Measurements from ENCODE around the gene FARP2. TPM values are rescaled to one million over a fixed set of nuclear protein-coding genes. Genes with fewer than 3 reads are reported as not detected.

FARP2 gene
- total RNA-seq, 1 experiment from 2014 or later, result 89.1 TPM

DNA sequence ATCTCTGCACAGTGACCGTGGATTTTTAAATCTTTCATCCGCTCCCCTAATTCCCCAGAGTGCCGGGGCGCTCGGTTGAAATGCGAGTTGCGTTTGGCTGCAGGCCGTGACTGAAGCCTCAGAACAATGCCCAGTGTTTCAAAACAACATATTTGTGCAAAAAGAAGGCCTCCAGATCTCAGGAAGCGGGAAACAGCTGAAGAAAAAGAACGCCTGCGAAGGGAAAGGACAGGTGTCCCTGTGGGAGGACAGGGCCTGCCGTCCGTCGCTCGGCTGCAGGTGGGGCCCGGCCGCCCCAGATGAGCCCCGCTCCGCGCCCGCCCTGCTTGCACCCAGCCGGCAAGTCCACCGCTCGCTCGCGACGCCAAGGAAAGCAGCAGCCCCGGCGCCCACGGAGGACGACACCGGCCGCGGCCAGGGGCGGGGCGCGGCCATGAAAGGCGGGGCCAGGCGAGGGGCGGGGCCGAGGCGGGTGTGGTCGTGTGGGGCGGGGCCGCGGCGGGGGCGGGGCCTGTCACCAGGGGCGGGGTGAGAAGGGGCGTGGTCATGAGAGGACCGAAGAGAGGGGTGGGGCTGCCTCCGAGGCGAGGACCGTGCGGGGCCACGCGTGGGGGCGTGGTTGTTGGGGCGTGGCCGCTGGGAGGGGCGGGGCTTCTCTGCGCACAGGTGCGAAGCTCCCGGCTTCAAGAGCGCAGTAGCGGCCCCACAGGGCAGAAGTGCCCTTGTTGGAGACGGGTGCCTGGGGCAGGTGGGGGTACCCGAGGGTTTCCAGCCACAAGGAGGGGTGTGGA is 184.9 kb downstream of the FARP2 start:
- Histone ChIP-seq H3F3A (ENCODE audit: insufficient read depth, low read depth) (peaks cover 17% of the 10 kb centered on the region; the same call in 1 of the 2 replicates), H3K36me3 (ENCODE audit: low read depth) (no peaks in the 10 kb centered on the region), H3K4me2 (peak overlapping the region; percentile 85), H3K79me2 (ENCODE audit: low read depth) (no peaks in the 10 kb centered on the region), H3K9me2 (ENCODE audit: insufficient read depth) (no peaks in the 10 kb centered on the region), H3K9me3 (ENCODE audit: insufficient read depth, low read depth) (no peaks in the 10 kb centered on the region), H2AFZ (peak overlapping the region; percentile 76), H3K4me3 (peak overlapping the region; percentile 54; the same call in 1 of the 2 replicates), H3K4me1 (replicated peaks; ENCODE audit: insufficient read depth) (no peaks in the 10 kb centered on the region; the same call in 1 of the 2 replicates), H3K27ac (no peak overlapping the region), H4K20me1 (ENCODE audit: insufficient read depth) (no peaks in the 10 kb centered on the region), H3K27me3 (ENCODE audit: insufficient read depth, low read depth) (no peaks in the 10 kb centered on the region)
- TF ChIP-seq EZH2 (IDR thresholded peaks at IDR 0.05; ENCODE audit: low read depth), result no peak
- TF ChIP-seq, protein P1, sequence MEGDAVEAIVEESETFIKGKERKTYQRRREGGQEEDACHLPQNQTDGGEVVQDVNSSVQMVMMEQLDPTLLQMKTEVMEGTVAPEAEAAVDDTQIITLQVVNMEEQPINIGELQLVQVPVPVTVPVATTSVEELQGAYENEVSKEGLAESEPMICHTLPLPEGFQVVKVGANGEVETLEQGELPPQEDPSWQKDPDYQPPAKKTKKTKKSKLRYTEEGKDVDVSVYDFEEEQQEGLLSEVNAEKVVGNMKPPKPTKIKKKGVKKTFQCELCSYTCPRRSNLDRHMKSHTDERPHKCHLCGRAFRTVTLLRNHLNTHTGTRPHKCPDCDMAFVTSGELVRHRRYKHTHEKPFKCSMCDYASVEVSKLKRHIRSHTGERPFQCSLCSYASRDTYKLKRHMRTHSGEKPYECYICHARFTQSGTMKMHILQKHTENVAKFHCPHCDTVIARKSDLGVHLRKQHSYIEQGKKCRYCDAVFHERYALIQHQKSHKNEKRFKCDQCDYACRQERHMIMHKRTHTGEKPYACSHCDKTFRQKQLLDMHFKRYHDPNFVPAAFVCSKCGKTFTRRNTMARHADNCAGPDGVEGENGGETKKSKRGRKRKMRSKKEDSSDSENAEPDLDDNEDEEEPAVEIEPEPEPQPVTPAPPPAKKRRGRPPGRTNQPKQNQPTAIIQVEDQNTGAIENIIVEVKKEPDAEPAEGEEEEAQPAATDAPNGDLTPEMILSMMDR (conservative IDR thresholded peaks at IDR 0.05), result no peak
- BruUV-seq (replicated peaks), result TSS peak; percentile 78
- POLR2A ChIA-PET (ENCODE audit: unreplicated experiment), result interaction anchor here (0.9 kb wide), 1 partner anchor 20 kb away, joined by 3 read pairs; no protein-coding TSS in a partner anchor
- intact Hi-C loops (cut with micrococcal nuclease; ENCODE audit: unreplicated experiment), result loop anchor here (10.0 kb wide), 1 partner anchor 164 kb away; the partner anchor contains the start of gene ING5
- peak in 1 of 2 experiments; percentile 85 for DNase-seq
- CTCF ChIA-PET, result no interaction called here

DNA sequence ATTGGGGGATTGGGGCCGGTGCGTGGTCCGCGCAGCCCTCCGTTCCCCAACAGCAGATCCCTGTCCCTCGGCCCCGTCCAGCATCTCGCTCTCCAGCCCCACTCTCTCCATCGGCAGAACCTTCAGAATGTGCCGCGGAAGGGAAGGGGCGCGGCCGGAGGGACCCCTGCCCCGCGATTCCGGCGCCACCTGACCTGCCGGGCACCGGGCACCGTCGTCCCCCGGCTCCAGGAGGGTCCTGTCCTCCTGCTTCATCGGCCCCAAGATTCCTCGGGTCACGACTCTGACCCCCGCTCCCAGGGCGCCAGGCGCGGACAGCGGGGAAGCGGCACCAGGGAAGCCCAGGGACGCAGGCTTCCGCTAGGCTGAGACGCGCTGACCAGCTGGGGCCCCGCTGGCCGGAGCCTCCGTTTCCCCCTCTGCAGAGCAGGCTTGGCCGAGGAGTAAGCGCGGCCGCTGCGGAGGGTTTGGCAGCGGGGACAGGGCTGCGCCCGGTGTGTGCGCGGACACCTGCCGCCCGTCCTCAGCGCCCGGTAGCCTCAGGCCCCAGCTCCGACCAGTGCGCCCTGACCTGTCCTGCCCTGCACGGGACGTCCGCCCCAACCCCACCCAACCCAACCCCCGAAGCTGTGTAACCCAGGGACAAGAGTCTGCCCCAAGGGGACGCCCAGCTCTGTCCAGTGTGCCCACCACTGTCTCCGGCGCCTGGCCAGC is 185.6 kb downstream of the FARP2 start:
- H4K20me1 ChIP-seq (ENCODE audit: insufficient read depth), result no peaks in the 10 kb centered on the region
- no peak overlapping the region for H2AFZ ChIP-seq
- no peaks in the 10 kb centered on the region; the same call in 1 of the 2 replicates for H3K4me1 ChIP-seq (replicated peaks; ENCODE audit: insufficient read depth)
- H3K27ac ChIP-seq, result no peak overlapping the region
- TF ChIP-seq, protein P1 (conservative IDR thresholded peaks at IDR 0.05), result no peak
- TF ChIP-seq EZH2 (IDR thresholded peaks at IDR 0.05; ENCODE audit: low read depth), result no peak
- POLR2A ChIA-PET (ENCODE audit: unreplicated experiment), result no interaction called here
- no peak for DNase-seq
- no peaks in the 10 kb centered on the region for H3K36me3 ChIP-seq (ENCODE audit: low read depth)
- H3K4me2 ChIP-seq, result peak overlapping the region; percentile 85
- H3K79me2 ChIP-seq (ENCODE audit: low read depth), result no peaks in the 10 kb centered on the region
- no TSS peak for BruUV-seq (replicated peaks)
- no peaks in the 10 kb centered on the region for H3K9me3 ChIP-seq (ENCODE audit: insufficient read depth, low read depth)
- no peaks in the 10 kb centered on the region for H3K27me3 ChIP-seq (ENCODE audit: insufficient read depth, low read depth)
- no peaks in the 10 kb centered on the region for H3K9me2 ChIP-seq (ENCODE audit: insufficient read depth)
- H3K4me3 ChIP-seq, result peak overlapping the region; percentile 54; the same call in 1 of the 2 replicates
- intact Hi-C loops (cut with micrococcal nuclease; ENCODE audit: unreplicated experiment), result loop anchor here (10.0 kb wide), 1 partner anchor 163 kb away; the partner anchor contains the start of gene ING5
- CTCF ChIA-PET, result no interaction called here
- H3F3A ChIP-seq (ENCODE audit: insufficient read depth, low read depth), result peaks cover 17% of the 10 kb centered on the region; the same call in 1 of the 2 replicates

DNA sequence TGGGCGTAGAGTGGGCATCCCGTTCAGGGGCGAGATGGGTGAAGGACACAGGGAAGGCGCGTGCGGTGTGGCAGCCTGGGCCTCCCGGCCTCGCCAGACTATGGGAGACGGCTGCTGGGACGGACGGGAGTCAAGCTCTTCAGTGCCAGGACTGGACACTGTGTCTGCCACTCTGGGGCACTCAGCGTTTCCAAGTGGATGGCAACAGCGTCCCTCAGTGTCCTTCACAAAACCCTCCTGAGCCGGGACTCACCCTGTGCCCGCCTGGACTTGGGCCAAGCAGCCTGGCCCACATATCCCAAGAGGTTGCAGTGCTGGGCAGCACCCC is 186.2 kb downstream of the FARP2 start:
- no peak for DNase-seq
- H2AFZ ChIP-seq, result no peak overlapping the region
- BruUV-seq (replicated peaks), result no TSS peak
- H3K79me2 ChIP-seq (ENCODE audit: low read depth), result no peaks in the 10 kb centered on the region
- H3K4me2 ChIP-seq, result no peak overlapping the region
- ChIA-PET POLR2A (ENCODE audit: unreplicated experiment) (no interaction called here), CTCF (no interaction called here)
- no peak overlapping the region for H3K27ac ChIP-seq
- H3K9me2 ChIP-seq (ENCODE audit: insufficient read depth), result no peaks in the 10 kb centered on the region
- H3K36me3 ChIP-seq (ENCODE audit: low read depth), result no peaks in the 10 kb centered on the region
- H3K27me3 ChIP-seq (ENCODE audit: insufficient read depth, low read depth), result no peaks in the 10 kb centered on the region
- intact Hi-C loops (cut with micrococcal nuclease; ENCODE audit: unreplicated experiment), result loop anchor here (10.0 kb wide), 1 partner anchor 163 kb away; the partner anchor contains the start of gene ING5
- no peak overlapping the region for H3K4me3 ChIP-seq
- no peaks in the 10 kb centered on the region; the same call in 1 of the 2 replicates for H3K4me1 ChIP-seq (replicated peaks; ENCODE audit: insufficient read depth)
- TF ChIP-seq, protein P1 (conservative IDR thresholded peaks at IDR 0.05), result no peak
- TF ChIP-seq EZH2 (IDR thresholded peaks at IDR 0.05; ENCODE audit: low read depth), result no peak
- H3F3A ChIP-seq (ENCODE audit: insufficient read depth, low read depth), result peaks cover 17% of the 10 kb centered on the region; the same call in 1 of the 2 replicates
- H3K9me3 ChIP-seq (ENCODE audit: insufficient read depth, low read depth), result no peaks in the 10 kb centered on the region
- no peaks in the 10 kb centered on the region for H4K20me1 ChIP-seq (ENCODE audit: insufficient read depth)

Small RNA genes lying within 50 kb of the gene (microRNA-seq; reads per million reads assigned to microRNA genes)
- gene MIR3133 (ENCODE audit: borderline number of aligned reads, borderline replicate concordance), result not detected

Other genes starting within 250 kb of the FARP2 start
- 70.4 and 77.5 TPM in 2 replicates for gene PASK, start 206.8 kb upstream of the FARP2 start, total RNA-seq (2021)
- 113 and 143 TPM in 2 replicates for gene PPP1R7, start 205.8 kb upstream of the FARP2 start, total RNA-seq (2021)
- 6.5 and 8.5 TPM in 2 replicates for gene ANO7, start 167.6 kb upstream of the FARP2 start, total RNA-seq (2021)
- 715 and 908 TPM in 2 replicates for gene HDLBP, start 40.6 kb upstream of the FARP2 start, total RNA-seq (2021)
- 431 and 500 TPM in 2 replicates for gene SEPTIN2, start 40.4 kb upstream of the FARP2 start, total RNA-seq (2021)
- 201 and 268 TPM in 2 replicates for gene STK25, start 152.3 kb downstream of the FARP2 start, total RNA-seq (2021)
- 72.8 and 107 TPM in 2 replicates for gene BOK, start 202.5 kb downstream of the FARP2 start, total RNA-seq (2021)

Measured in PC-9 (cell line).